Activated CD4-positive, alpha-beta T cell treated with anti-CD3 and anti-CD28 coated beads for 4 hours (primary cell): ENCODE data around the gene MREG.
A peak's percentile ranks its signal among the peaks of the same experiment; 100 is the strongest.

Experiments used
- DNase-seq, 2 donors: peaks; one replicate each; pipeline ENCODE4 v3.0.0-alpha.2; 2020

MREG gene

GRCh38 chr2:216013080-216013909 lies at the start of gene MREG:
Gene MREG (minus strand): TSS chr2:216013551. CDS start chr2:216013327, 224 bp downstream.
- peak; percentile 81 to 87 for DNase-seq

- DNase-seq = no peak
These were observed 46.0 kb upstream of the MREG start for GRCh38 chr2:216059233-216059834.

- DNase-seq = peak; percentile 42 to 46
These were observed 44.4 kb upstream of the MREG start for GRCh38 chr2:216057688-216058193.

- no peak for DNase-seq
These were observed 43.4 kb upstream of the MREG start for GRCh38 chr2:216056739-216057138.

GRCh38 chr2:216055680-216056079 lies 42.3 kb upstream of the MREG start:
- DNase-seq = no peak

GRCh38 chr2:216052420-216052819 lies 39.1 kb upstream of the MREG start:
- DNase-seq = no peak

GRCh38 chr2:216051350-216051749 lies 38.0 kb upstream of the MREG start:
- DNase-seq = no peak

- no peak for DNase-seq
These were observed 36.1 kb upstream of the MREG start for GRCh38 chr2:216049452-216049851.

- DNase-seq = no peak
These were observed 34.0 kb upstream of the MREG start for GRCh38 chr2:216047397-216047796.

GRCh38 chr2:216044883-216045486 lies 31.6 kb upstream of the MREG start:
- DNase-seq = no peak

GRCh38 chr2:216043949-216044348 lies 30.6 kb upstream of the MREG start:
- no peak for DNase-seq

GRCh38 chr2:216041438-216041837 lies 28.1 kb upstream of the MREG start:
- DNase-seq = no peak

- DNase-seq = no peak
These were observed 26.6 kb upstream of the MREG start for GRCh38 chr2:216039918-216040317.

GRCh38 chr2:216034065-216034464 lies 20.7 kb upstream of the MREG start:
- DNase-seq = peak; percentile 60 to 81

- no peak for DNase-seq
These were observed 20.1 kb upstream of the MREG start for GRCh38 chr2:216033403-216033802.

GRCh38 chr2:216031960-216032689 lies 18.8 kb upstream of the MREG start:
- DNase-seq = no peak

- no peak for DNase-seq
These were observed 16.9 kb upstream of the MREG start for GRCh38 chr2:216030216-216030615.

GRCh38 chr2:216029416-216030129 lies 16.2 kb upstream of the MREG start:
- no peak for DNase-seq

GRCh38 chr2:216024779-216025336 lies 11.5 kb upstream of the MREG start:
- DNase-seq = no peak

GRCh38 chr2:216023055-216023648 lies 9.8 kb upstream of the MREG start:
- DNase-seq = peak; percentile 28 to 47

GRCh38 chr2:216021768-216022565 lies 8.6 kb upstream of the MREG start:
- no peak for DNase-seq
